ENCODE data around the gene FCRL3. TPM values are rescaled to one million over a fixed set of nuclear protein-coding genes. Genes with fewer than 3 reads are reported as not detected.

Gene FCRL3
- total and polyA plus RNA-seq, 7 donors, result 0.03 to 0.44 (median 0.06) TPM; not detected in 2

GRCh38 chr1:157732755-157733154 lies 32.2 kb upstream of the FCRL3 start:
- intact Hi-C loops (cut with DNase I), result no loop called here

DNA sequence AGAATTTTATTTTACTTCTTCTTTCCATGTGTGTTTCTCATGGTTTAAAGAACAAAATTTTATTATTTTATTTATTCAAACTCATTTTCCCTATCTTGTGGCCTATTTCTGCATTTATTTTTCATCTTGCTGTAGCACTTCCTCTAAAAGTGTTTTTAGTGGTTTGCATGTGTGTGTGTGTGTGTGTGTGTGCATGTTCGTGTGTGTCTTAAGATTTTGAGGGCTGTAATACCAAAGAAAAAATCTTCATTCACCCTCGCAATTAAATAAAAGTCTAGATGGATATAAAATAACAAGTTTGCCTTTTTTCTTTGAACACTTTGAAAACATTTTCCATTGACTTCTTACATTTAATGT lies 24.6 kb upstream of the FCRL3 start:
- no peaks in the 10 kb centered on the region for H3K27me3 ChIP-seq (ENCODE audit: insufficient read depth in 3 of 3, low read length in 2 of 3)
- H3K27ac ChIP-seq, result no peak overlapping the region
- no peaks in the 10 kb centered on the region for H3K4me1 ChIP-seq
- no peaks in the 10 kb centered on the region for H3K9me3 ChIP-seq
- no peak for TF ChIP-seq CTCF (IDR thresholded peaks at IDR 0.05)
- no peak overlapping the region for H3K4me3 ChIP-seq
- no peak for ATAC-seq
- DNase-seq, result no peak
- WGBS, 3 donors, result 63 to 70% (median 69%) methylated on average over 2 of the region's 2 CpGs
- H3K36me3 ChIP-seq (ENCODE audit: insufficient read depth in 1 of 2, low read depth in 1 of 2), result no peaks in the 10 kb centered on the region
- intact Hi-C loops (cut with DNase I), result no loop called here

More at GRCh38 chr1:157732755-157733154, 32.2 kb upstream of the FCRL3 start:
- DNase-seq (no peak), ATAC-seq (no peak)
- no peak for TF ChIP-seq CTCF (IDR thresholded peaks at IDR 0.05)
- no peaks in the 10 kb centered on the region for H3K27me3 ChIP-seq (ENCODE audit: insufficient read depth in 3 of 3, low read length in 2 of 3)
- 63 to 66% (median 64%) methylated on average over 3 of the region's 3 CpGs for WGBS, 3 donors
- H3K36me3 ChIP-seq (ENCODE audit: insufficient read depth in 1 of 2, low read depth in 1 of 2), result no peaks in the 10 kb centered on the region
- H3K9me3 ChIP-seq, result no peaks in the 10 kb centered on the region
- no peak overlapping the region for H3K4me3 ChIP-seq
- no peak overlapping the region for H3K27ac ChIP-seq
- no peaks in the 10 kb centered on the region for H3K4me1 ChIP-seq

GRCh38 chr1:157724537-157725220 lies 24.1 kb upstream of the FCRL3 start:
- 67 to 75% (median 70%) methylated on average over 2 of the region's 2 CpGs for WGBS, 3 donors
- no peaks in the 10 kb centered on the region for H3K9me3 ChIP-seq
- H3K36me3 ChIP-seq (ENCODE audit: insufficient read depth in 1 of 2, low read depth in 1 of 2), result no peaks in the 10 kb centered on the region
- no peak for DNase-seq
- H3K27ac ChIP-seq, result no peak overlapping the region
- intact Hi-C loops (cut with DNase I), result no loop called here
- H3K4me3 ChIP-seq, result no peak overlapping the region
- no peaks in the 10 kb centered on the region for H3K4me1 ChIP-seq
- ATAC-seq, result no peak
- no peaks in the 10 kb centered on the region for H3K27me3 ChIP-seq (ENCODE audit: insufficient read depth in 3 of 3, low read length in 2 of 3)
- no peak for TF ChIP-seq CTCF (IDR thresholded peaks at IDR 0.05)

DNA sequence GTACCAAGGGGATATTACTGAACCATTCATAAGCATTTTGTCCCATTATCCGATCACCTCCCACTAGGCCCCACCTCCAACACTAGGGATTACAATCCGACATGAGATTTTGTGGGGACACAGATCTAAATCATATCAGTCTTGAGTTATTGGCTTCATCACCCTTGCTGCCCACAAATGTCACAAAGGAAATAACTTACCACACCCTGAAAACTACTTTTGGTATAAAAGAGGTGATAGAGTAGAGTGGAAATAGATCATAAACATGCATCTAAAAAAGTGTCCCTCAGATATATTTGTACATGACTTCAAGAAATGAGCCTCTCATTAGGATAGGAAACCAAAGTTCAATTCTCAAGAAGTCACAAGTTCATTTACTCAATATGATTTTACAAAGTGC lies 22.6 kb upstream of the FCRL3 start:
- no peaks in the 10 kb centered on the region for H3K9me3 ChIP-seq
- no peak overlapping the region for H3K4me3 ChIP-seq
- H3K36me3 ChIP-seq (ENCODE audit: insufficient read depth in 1 of 2, low read depth in 1 of 2), result no peaks in the 10 kb centered on the region
- intact Hi-C loops (cut with DNase I), result no loop called here
- no peaks in the 10 kb centered on the region for H3K4me1 ChIP-seq
- no peak overlapping the region for H3K27ac ChIP-seq
- TF ChIP-seq CTCF (IDR thresholded peaks at IDR 0.05), result no peak
- ATAC-seq, result no peak
- H3K27me3 ChIP-seq (ENCODE audit: insufficient read depth in 3 of 3, low read length in 2 of 3), result no peaks in the 10 kb centered on the region
- WGBS, 3 donors, result 74 to 90% (median 88%) methylated on average over 2 of the region's 2 CpGs
- DNase-seq, result no peak

GRCh38 chr1:157721985-157722384 lies 21.4 kb upstream of the FCRL3 start:
- ATAC-seq (no peak), DNase-seq (no peak)
- 67 to 84% (median 82%) methylated on average over 1 of the region's 1 CpG for WGBS, 3 donors
- no peak for TF ChIP-seq CTCF (IDR thresholded peaks at IDR 0.05)
- H3K36me3 ChIP-seq (ENCODE audit: insufficient read depth in 1 of 2, low read depth in 1 of 2), result no peaks in the 10 kb centered on the region
- no peak overlapping the region for H3K4me3 ChIP-seq
- no peaks in the 10 kb centered on the region for H3K9me3 ChIP-seq
- intact Hi-C loops (cut with DNase I), result no loop called here
- H3K27ac ChIP-seq, result no peak overlapping the region
- H3K4me1 ChIP-seq, result no peaks in the 10 kb centered on the region
- H3K27me3 ChIP-seq (ENCODE audit: insufficient read depth in 3 of 3, low read length in 2 of 3), result no peaks in the 10 kb centered on the region
